Progenitor cell of endocrine pancreas (in vitro differentiated cells): ENCODE results near the gene TLE5. TPM values are rescaled to one million over a fixed set of nuclear protein-coding genes. Genes with fewer than 3 reads are reported as not detected.

Source experiments
- DNase-seq: peaks from one replicate; pipeline ENCODE4 v3.0.0; 2021; ENCODE audit warnings: low spot score; ENCODE audit not compliant: unreplicated experiment
- H3K27ac Mint-ChIP-seq: 2 replicates; pipeline ENCODE4 v1.8.0; 2021; ENCODE audit warnings: mild to moderate bottlenecking, moderate library complexity, mixed read lengths
- H3K27me3 Mint-ChIP-seq: 2 replicates; pipeline ENCODE4 v1.8.0; 2021; ENCODE audit warnings: mixed read lengths
- H3K36me3 Mint-ChIP-seq: 2 replicates; pipeline ENCODE4 v1.8.0; 2022; ENCODE audit warnings: mixed read lengths; ENCODE audit not compliant: insufficient read depth
- H3K4me1 Mint-ChIP-seq: 2 replicates; pipeline ENCODE4 v1.8.0; 2021; ENCODE audit warnings: low read depth, mixed read lengths
- H3K4me3 Mint-ChIP-seq: 2 replicates; pipeline ENCODE4 v1.8.0; 2021; ENCODE audit warnings: low read depth, mild to moderate bottlenecking, moderate library complexity, mixed read lengths
- H3K9me3 Mint-ChIP-seq: 2 replicates; pipeline ENCODE4 v1.8.0; 2021; ENCODE audit warnings: low read depth, mixed read lengths
- total RNA-seq: library from RNA; stranded (reverse); gene quantifications from 2 replicates; pipeline ENCODE4 v1.2.1, GENCODE V29; 2021
- TF ChIP-seq, protein P1 (sequence below): fragments of 200-600 bp; sonication (generic); IDR thresholded peaks from one replicate; pipeline ENCODE4 v1.5.0; 2021; ENCODE audit warnings: antibody characterized with exemption, mild to moderate bottlenecking; ENCODE audit not compliant: unreplicated experiment

Gene TLE5
- total RNA-seq, 1 donor from 2014 or later = 507 TPM

DNA sequence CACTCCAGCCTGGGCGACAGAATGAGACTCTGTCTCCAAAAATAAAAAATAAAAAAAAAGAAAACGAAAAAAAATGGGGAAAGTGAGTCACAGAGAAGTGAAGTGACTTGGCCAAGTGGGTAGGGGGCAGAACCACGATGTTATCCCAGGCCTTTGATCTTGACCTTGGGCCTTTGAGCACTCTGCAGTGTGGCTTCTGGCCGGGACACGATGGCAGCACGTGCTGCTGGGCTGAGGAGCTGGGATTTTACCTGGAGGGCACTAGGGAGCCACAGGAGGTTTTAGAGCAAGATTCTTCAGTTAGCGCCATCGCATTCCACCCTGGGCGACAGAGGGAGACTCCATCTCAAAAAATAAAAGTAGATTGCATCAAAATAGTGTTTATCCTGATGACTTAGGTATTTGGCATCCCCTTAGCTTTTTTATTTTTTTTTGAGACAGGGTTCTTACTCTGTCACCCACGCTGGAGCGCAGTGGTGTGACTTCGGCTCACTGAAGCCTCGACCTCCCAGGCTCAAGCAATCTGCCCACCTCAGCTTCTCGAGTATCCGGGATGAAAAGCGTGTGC lies 4.3 kb upstream of the TLE5 start:
- DNase-seq = no peak
- Mint-ChIP-seq H3K4me3 (no peak overlapping the region), H3K9me3 (no peaks in the 10 kb centered on the region), H3K36me3 (no peaks in the 10 kb centered on the region), H3K4me1 (peaks cover 29% of the 10 kb centered on the region), H3K27ac (peak overlapping the region; percentile 94), H3K27me3 (no peaks in the 10 kb centered on the region)
- TF ChIP-seq, protein P1, sequence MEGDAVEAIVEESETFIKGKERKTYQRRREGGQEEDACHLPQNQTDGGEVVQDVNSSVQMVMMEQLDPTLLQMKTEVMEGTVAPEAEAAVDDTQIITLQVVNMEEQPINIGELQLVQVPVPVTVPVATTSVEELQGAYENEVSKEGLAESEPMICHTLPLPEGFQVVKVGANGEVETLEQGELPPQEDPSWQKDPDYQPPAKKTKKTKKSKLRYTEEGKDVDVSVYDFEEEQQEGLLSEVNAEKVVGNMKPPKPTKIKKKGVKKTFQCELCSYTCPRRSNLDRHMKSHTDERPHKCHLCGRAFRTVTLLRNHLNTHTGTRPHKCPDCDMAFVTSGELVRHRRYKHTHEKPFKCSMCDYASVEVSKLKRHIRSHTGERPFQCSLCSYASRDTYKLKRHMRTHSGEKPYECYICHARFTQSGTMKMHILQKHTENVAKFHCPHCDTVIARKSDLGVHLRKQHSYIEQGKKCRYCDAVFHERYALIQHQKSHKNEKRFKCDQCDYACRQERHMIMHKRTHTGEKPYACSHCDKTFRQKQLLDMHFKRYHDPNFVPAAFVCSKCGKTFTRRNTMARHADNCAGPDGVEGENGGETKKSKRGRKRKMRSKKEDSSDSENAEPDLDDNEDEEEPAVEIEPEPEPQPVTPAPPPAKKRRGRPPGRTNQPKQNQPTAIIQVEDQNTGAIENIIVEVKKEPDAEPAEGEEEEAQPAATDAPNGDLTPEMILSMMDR = no peak

DNA sequence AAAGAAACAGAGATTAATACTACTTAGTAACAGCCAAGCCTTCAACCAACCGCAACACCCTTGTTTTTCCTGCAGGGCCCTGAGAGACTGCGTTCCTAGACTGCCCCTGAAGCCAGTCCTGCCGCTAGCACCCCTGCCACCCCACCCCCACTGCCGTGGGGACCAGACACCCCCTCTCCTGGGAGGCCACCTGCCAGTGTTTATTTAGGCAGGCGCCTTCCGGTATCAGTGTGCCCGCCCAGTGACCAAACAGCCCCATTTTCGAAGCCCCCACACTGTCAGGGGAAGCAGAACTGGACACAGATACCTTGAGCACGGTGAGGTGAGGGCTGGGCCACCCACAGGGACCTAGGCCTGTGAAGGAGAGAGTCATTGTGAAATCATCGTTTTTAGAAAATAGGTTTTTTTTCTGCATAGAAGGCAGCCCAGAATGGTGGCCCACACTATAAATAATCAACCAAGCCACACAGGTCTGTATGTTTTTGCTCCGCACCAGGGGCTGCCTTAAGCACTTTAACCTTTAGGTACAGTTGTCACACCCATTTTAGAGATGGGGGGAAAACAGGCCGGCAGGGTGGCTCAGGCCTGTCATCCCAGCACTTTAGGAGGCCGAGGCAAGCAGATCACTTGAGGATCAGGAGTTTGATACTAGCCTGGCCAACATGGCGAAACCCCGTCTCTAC lies 3.5 kb upstream of the TLE5 start:
- peak; percentile 42 for DNase-seq
- TF ChIP-seq, protein P1 = peak; percentile 6
- H3K9me3 Mint-ChIP-seq = no peaks in the 10 kb centered on the region
- H3K27me3 Mint-ChIP-seq = no peaks in the 10 kb centered on the region
- H3K36me3 Mint-ChIP-seq = no peaks in the 10 kb centered on the region
- H3K4me1 Mint-ChIP-seq = peaks cover 31% of the 10 kb centered on the region
- peak overlapping the region; percentile 41 for H3K4me3 Mint-ChIP-seq
- peak overlapping the region; percentile 94 for H3K27ac Mint-ChIP-seq

DNA sequence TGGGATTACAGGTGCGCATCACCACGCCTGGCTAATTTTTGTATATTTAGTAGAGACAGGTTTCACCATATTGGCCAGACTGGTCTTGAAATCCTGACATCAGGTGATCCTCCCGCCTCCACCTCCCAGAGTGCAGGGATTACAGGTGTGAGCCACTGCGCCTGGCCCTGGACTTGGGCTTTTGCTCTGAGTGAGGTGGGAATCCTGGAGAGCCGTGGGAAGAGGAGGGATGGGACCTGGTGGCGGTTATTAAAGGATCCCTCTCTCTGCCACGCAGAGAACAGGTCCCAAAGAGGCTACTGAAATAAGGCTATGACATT lies 1.7 kb upstream of the TLE5 start:
- Mint-ChIP-seq H3K9me3 (no peaks in the 10 kb centered on the region), H3K4me3 (peak overlapping the region; percentile 76), H3K4me1 (peaks cover 34% of the 10 kb centered on the region), H3K27ac (peak overlapping the region; percentile 52), H3K27me3 (no peaks in the 10 kb centered on the region), H3K36me3 (peaks cover 4% of the 10 kb centered on the region)
- TF ChIP-seq, protein P1 = no peak
- DNase-seq = no peak

DNA sequence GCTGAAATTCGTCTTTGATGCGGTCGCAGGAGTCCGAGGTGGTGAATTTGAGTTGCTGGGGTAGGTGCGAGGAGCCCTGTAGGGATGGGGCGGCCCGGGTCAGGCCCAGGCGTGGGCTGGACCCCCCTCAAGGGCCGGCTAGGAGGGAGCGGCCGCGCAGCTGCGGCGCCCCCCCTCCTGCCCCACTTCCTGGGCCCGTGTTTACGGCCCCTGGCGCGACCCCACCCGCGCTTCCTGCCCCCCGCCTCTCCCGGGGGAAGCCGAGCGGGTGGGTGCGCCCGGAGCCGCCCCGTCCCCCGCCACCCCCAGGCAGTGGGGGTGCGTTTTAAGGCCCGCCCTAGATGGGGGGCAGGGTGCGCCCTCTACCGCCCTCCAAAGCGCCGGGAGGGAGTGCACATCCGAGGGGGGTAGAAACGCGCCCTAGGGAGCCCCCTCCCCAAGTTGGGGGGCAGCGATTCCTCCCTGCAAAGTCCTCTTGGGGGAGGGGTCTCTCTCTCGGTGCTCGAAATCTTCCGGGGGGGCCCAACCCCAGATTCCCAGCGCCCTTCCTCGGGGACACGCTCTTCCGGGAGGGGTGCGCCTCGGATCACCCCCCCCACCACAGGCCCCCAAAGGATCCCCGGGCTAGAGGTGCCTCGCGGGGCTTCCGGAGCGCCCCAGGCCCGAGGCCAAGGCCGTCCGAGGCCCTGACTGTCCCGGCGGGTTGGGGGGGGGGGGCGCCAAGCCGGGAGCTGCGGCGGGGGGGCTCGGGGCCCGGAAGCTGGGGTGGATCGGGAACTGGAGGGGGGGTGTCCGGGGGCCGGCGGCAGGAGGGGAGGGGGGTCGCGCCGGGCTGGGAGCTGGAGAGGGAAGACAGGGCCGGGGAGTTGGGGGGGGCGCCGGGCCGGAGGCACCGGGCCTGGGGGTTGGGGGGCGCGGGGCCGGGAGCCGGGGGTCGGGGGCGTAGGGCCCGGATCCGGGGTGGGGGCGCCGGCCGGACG lies 823 bp downstream of the TLE5 start:
- Mint-ChIP-seq H3K27ac (peak overlapping the region; percentile 86), H3K36me3 (peaks cover 17% of the 10 kb centered on the region), H3K4me1 (peaks cover 31% of the 10 kb centered on the region), H3K4me3 (peak overlapping the region; percentile 81), H3K27me3 (no peaks in the 10 kb centered on the region), H3K9me3 (no peaks in the 10 kb centered on the region)
- TF ChIP-seq, protein P1 = no peak
- no peak for DNase-seq

DNA sequence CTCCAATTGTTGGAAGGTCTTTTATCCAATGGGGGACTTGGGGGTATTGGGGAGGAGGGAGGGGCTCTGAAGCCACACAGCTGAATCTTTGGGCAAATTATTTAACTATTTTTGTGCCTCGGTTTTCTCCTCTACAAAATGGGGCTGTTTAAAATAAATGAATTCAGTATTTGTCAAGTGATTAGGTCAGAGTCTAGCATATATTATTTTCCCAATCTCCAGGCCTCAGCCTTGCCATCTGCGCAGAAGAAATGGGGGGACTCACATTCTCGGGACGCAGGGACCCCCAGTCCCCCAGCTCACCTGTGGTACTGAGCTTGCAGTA lies 1.5 kb downstream of the TLE5 start:
- Mint-ChIP-seq H3K4me3 (peak overlapping the region; percentile 81), H3K27me3 (no peaks in the 10 kb centered on the region), H3K4me1 (peaks cover 27% of the 10 kb centered on the region), H3K27ac (peak overlapping the region; percentile 86), H3K36me3 (peaks cover 18% of the 10 kb centered on the region), H3K9me3 (no peaks in the 10 kb centered on the region)
- TF ChIP-seq, protein P1 = no peak
- DNase-seq = no peak
